Kidney epithelial cell (primary cell): Measurements from ENCODE around the gene PTCD2. TPM values are rescaled to one million over a fixed set of nuclear protein-coding genes. Genes with fewer than 3 reads are reported as not detected.

Experiments
- DNase-seq: peaks from one replicate; pipeline ENCODE4 v3.0.0-alpha.2; 2010; ENCODE audit warnings: low read depth
- H3K27me3 ChIP-seq: 2 replicates; pipeline ENCODE4 v1.6.0; 2011; ENCODE audit warnings: low read length; ENCODE audit not compliant: control insufficient read depth, insufficient read depth
- H3K36me3 ChIP-seq: 2 replicates; pipeline ENCODE4 v1.5.1; 2011; ENCODE audit warnings: low read length; ENCODE audit not compliant: control insufficient read depth, insufficient read depth
- H3K4me3 ChIP-seq: 2 replicates; pipeline ENCODE4 v1.5.1; 2011; ENCODE audit warnings: low read depth, mild to moderate bottlenecking, control low read depth, low read length
- CTCF ChIP-seq: IDR thresholded peaks from 2 replicates; pipeline ENCODE4 v1.5.1; 2011; ENCODE audit warnings: mild to moderate bottlenecking, moderate library complexity, low read length, control low read depth, inconsistent platforms; ENCODE audit not compliant: insufficient read depth, poor library complexity, severe bottlenecking
- total RNA-seq: library from RNA; depleted of rRNA; stranded (reverse); fragments of >200 nt; gene quantifications from 2 replicates; pipeline ENCODE4 v1.2.3, GENCODE V29; 2015

Gene PTCD2
- total RNA-seq, 1 donor from 2014 or later: 11.7 TPM

- Histone ChIP-seq H3K36me3 (no peaks in the 10 kb centered on the region), H3K27me3 (no peaks in the 10 kb centered on the region), H3K4me3 (no peak overlapping the region)
- DNase-seq: no peak
- TF ChIP-seq CTCF: no peak
Observed at GRCh38 chr5:72346398-72346797, 26.2 kb downstream of the PTCD2 start.

- no peaks in the 10 kb centered on the region for H3K27me3 ChIP-seq
- DNase-seq: no peak
- TF ChIP-seq CTCF: no peak
Observed at GRCh38 chr5:72347801-72348308, 27.7 kb downstream of the PTCD2 start.

GRCh38 chr5:72351376-72351775, 31.2 kb downstream of the PTCD2 start:
- Histone ChIP-seq H3K4me3 (no peak overlapping the region), H3K36me3 (no peaks in the 10 kb centered on the region), H3K27me3 (no peaks in the 10 kb centered on the region)
- no peak for DNase-seq
- no peak for TF ChIP-seq CTCF

More at GRCh38 chr5:72347801-72348308, 27.7 kb downstream of the PTCD2 start:
- H3K4me3 ChIP-seq: no peak overlapping the region
- no peaks in the 10 kb centered on the region for H3K36me3 ChIP-seq

GRCh38 chr5:72352616-72353015, 32.4 kb downstream of the PTCD2 start:
- no peak overlapping the region for H3K4me3 ChIP-seq
- no peaks in the 10 kb centered on the region for H3K36me3 ChIP-seq

GRCh38 chr5:72353046-72353445, 32.9 kb downstream of the PTCD2 start:
- no peaks in the 10 kb centered on the region for H3K36me3 ChIP-seq
- H3K4me3 ChIP-seq: no peak overlapping the region
- no peak for DNase-seq
- H3K27me3 ChIP-seq: no peaks in the 10 kb centered on the region
- TF ChIP-seq CTCF: no peak

More at GRCh38 chr5:72352616-72353015, 32.4 kb downstream of the PTCD2 start:
- H3K27me3 ChIP-seq: no peaks in the 10 kb centered on the region
- DNase-seq: no peak
- no peak for TF ChIP-seq CTCF

GRCh38 chr5:72355706-72356299, 35.6 kb downstream of the PTCD2 start:
- no peaks in the 10 kb centered on the region for H3K36me3 ChIP-seq
- no peaks in the 10 kb centered on the region for H3K27me3 ChIP-seq
- H3K4me3 ChIP-seq: no peak overlapping the region
- DNase-seq: no peak
- TF ChIP-seq CTCF: peak; percentile 55
